Central memory CD8-positive, alpha-beta T cell (primary cell): ENCODE data around the gene ARHGEF35.
"Not testable (repeated sequence)": the region's sequence is repeated elsewhere in the genome, so short reads cannot be mapped to it uniquely, and the experiment has no call there.

Experiments used
- ATAC-seq: fragments of 150-1000 bp; cut with Tn5 transposase; replicated peaks from 2 replicates; pipeline ENCODE4 v1.10.0; 2022; ENCODE audit warnings: mild to moderate bottlenecking, moderate FRiP score, moderate number of reproducible peaks; ENCODE audit not compliant: poor library complexity, severe bottlenecking; ENCODE audit errors: extremely low read depth
- DNase-seq, 2 donors: peaks; one replicate each; pipeline ENCODE4 v3.0.0; 2021; ENCODE audit warnings: low spot score in 2 of 2
- H3K27ac Mint-ChIP-seq: one replicate; pipeline ENCODE4 v1.8.0; 2022; ENCODE audit warnings: low read depth, mild to moderate bottlenecking, moderate library complexity, mixed read lengths
- H3K27me3 Mint-ChIP-seq: one replicate; pipeline ENCODE4 v1.8.0; 2022; ENCODE audit warnings: mixed read lengths
- H3K36me3 Mint-ChIP-seq: one replicate; pipeline ENCODE4 v1.8.0; 2022; ENCODE audit warnings: mild to moderate bottlenecking, moderate library complexity, mixed read lengths; ENCODE audit not compliant: insufficient read depth
- H3K4me1 Mint-ChIP-seq: one replicate; pipeline ENCODE4 v1.8.0; 2022; ENCODE audit warnings: mixed read lengths
- H3K4me3 Mint-ChIP-seq: one replicate; pipeline ENCODE4 v1.8.0; 2022; ENCODE audit warnings: mild to moderate bottlenecking, moderate library complexity, mixed read lengths
- H3K9me3 Mint-ChIP-seq: one replicate; pipeline ENCODE4 v1.8.0; 2022; ENCODE audit warnings: mixed read lengths

The ARHGEF35 gene

GRCh38 chr7:144205306-144205705 lies 9.7 kb upstream of the ARHGEF35 start:
- DNase-seq, H3K27ac Mint-ChIP-seq, H3K9me3 Mint-ChIP-seq, H3K4me3 Mint-ChIP-seq, H3K4me1 Mint-ChIP-seq, ATAC-seq, H3K27me3 Mint-ChIP-seq, H3K36me3 Mint-ChIP-seq: not testable (repeated sequence)

- H3K9me3 Mint-ChIP-seq, H3K27me3 Mint-ChIP-seq, H3K27ac Mint-ChIP-seq, H3K4me3 Mint-ChIP-seq, DNase-seq, ATAC-seq, H3K4me1 Mint-ChIP-seq, H3K36me3 Mint-ChIP-seq: not testable (repeated sequence)
Measured at GRCh38 chr7:144203086-144203485, 7.5 kb upstream of the ARHGEF35 start.

- not testable (repeated sequence) for H3K4me1 Mint-ChIP-seq, H3K27me3 Mint-ChIP-seq, H3K36me3 Mint-ChIP-seq, H3K27ac Mint-ChIP-seq, H3K4me3 Mint-ChIP-seq, DNase-seq, H3K9me3 Mint-ChIP-seq
- ATAC-seq: peak; percentile 59
Measured at GRCh38 chr7:144201978-144202377, 6.3 kb upstream of the ARHGEF35 start.

GRCh38 chr7:144198934-144199333 lies 3.3 kb upstream of the ARHGEF35 start:
- not testable (repeated sequence) for DNase-seq, H3K4me1 Mint-ChIP-seq, H3K4me3 Mint-ChIP-seq, ATAC-seq, H3K36me3 Mint-ChIP-seq, H3K27ac Mint-ChIP-seq, H3K9me3 Mint-ChIP-seq, H3K27me3 Mint-ChIP-seq

DNA sequence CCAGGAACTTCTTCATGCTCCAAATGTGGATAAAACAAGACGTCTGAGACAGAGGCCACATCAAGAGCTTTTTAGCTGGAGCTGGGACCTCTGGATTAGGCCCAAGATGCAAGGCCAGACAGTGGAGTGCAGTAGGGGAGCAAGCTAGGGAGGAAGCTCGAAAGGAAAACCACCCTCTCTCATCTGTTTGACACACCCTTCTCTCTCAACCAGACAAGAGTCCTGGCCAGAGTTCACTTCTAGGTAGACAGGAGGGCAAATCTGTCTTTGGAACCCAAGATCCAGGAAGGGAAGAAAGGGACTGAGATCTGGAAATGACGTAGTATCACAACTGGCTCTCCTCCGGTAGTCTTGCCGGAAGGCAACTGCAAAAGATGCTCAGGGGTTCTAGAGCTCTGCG lies 1.2 kb downstream of the ARHGEF35 start:
- ATAC-seq, H3K27me3 Mint-ChIP-seq: not testable (repeated sequence)

DNA sequence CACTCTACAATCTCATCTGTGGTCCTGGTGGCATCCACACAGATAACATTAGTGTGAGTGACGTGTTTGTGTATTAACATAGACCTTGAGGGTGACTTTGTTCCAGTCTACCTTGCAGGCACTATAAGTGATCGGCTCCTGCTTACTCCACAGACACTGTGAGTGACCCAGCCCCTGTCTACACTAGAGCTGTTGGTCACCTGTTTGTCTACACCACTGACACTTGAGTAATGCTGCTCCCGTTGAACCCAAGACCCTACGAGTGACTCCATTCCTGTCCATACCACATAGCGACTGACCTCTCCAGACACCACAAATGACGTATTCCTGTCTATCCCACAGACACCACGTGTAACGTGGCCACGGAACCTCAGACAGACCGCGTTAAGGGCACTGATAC lies 1.9 kb downstream of the ARHGEF35 start:
- not testable (repeated sequence) for H3K9me3 Mint-ChIP-seq, H3K36me3 Mint-ChIP-seq, H3K27ac Mint-ChIP-seq, DNase-seq, H3K27me3 Mint-ChIP-seq, H3K4me1 Mint-ChIP-seq, H3K4me3 Mint-ChIP-seq
- ATAC-seq: peak; percentile 37

More for the DNA sequence above, 1.2 kb downstream of the ARHGEF35 start:
- H3K4me1 Mint-ChIP-seq, H3K4me3 Mint-ChIP-seq, H3K27ac Mint-ChIP-seq, H3K9me3 Mint-ChIP-seq, DNase-seq, H3K36me3 Mint-ChIP-seq: not testable (repeated sequence)

DNA sequence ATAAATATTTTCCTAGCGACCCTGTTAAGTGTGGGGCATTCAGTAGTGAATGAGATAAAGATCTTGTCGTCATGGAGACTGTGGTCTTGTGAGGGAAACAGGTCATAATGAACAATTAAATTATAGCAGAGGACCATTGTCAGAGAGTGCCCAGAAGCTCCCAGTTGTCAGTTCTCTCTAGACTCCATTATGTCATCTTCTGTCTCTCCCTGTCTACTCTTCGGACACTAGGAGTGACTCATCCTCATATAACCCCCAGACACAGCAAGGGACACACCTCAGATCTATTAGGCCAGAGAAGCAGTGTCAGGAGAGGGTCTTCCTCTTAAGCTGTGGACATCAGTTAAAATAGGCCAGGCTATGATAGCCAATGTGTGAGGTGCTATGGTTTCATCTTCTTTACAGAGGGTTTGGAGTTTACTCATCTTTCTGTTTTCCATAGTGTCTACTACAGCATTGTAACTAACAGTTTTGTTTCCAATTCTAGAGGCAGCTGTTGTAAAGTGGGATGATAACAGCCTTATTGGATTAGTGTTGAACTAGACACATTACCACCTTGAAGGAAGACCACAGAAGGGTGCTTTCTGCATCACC lies 7.0 kb downstream of the ARHGEF35 start:
- not testable (repeated sequence) for H3K27me3 Mint-ChIP-seq, H3K4me3 Mint-ChIP-seq, DNase-seq, H3K27ac Mint-ChIP-seq, H3K36me3 Mint-ChIP-seq, H3K9me3 Mint-ChIP-seq, H3K4me1 Mint-ChIP-seq
- ATAC-seq: peak; percentile 34

DNA sequence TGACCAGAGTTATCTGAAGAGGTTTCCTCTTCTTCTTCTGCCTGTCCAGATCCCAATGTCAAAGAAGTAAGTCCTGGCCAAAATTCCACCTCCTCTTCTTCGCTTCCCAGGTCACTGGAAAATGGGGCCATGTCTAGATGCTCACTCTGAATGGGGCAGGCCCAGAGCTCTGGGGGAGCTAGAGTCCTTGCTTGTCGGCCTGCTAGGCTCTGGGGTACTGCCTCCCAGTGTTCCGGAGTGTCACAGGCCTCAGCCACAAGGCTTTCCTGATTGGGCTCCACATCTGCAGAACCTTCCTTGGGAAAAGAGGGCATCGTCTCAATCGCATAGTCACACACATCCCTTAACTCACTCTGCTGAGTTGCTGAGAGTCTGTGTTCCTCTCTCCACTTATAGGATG lies 7.8 kb downstream of the ARHGEF35 start:
- not testable (repeated sequence) for ATAC-seq, H3K4me1 Mint-ChIP-seq, DNase-seq, H3K4me3 Mint-ChIP-seq, H3K27me3 Mint-ChIP-seq, H3K9me3 Mint-ChIP-seq, H3K27ac Mint-ChIP-seq, H3K36me3 Mint-ChIP-seq

DNA sequence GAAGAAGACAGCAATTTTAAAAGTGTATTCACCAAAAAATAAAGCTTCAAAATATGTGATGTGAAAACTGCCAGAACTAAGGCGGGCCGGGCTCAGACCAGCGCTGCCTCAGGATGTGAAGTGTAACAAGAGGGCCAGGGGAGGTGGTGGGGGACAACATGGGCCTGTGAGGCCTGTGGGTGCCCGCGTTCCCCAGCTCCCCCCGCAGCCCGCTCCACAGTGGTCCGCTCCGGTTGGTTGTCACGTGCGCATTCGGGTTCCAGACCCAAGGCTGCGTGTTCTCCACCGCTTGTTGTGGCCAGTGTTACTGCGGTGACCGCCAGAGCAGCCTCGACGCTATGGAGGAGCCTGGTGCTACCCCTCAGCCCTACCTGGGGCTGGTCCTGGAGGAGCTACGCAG lies 12.5 kb downstream of the ARHGEF35 start, which contains the start of gene CTAGE4:
CTAGE4 (plus strand) TSS at position 301 of the 400 bp plus-strand sequence; CDS start at position 339, 38 bp downstream.
- not testable (repeated sequence) for H3K36me3 Mint-ChIP-seq, ATAC-seq, H3K4me1 Mint-ChIP-seq, H3K9me3 Mint-ChIP-seq, H3K4me3 Mint-ChIP-seq, H3K27ac Mint-ChIP-seq, DNase-seq, H3K27me3 Mint-ChIP-seq

DNA sequence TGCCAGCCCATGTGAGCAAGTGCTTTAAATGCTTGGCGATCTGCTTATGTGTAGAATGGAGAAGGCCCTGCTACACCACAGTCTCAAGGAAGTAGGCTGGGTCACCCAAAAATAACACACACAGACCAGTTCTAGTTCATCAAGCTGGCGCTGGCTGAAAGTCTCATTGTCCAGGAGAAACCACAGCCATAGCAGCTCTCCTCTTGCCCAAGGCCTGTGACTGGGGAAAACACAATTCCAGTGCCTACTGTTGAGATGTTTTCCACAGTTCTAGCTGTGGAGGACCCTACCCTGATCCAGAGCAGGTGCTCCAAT lies 16.5 kb downstream of the ARHGEF35 start:
- H3K27ac Mint-ChIP-seq, DNase-seq, ATAC-seq, H3K4me3 Mint-ChIP-seq, H3K4me1 Mint-ChIP-seq, H3K9me3 Mint-ChIP-seq, H3K36me3 Mint-ChIP-seq: not testable (repeated sequence)
- H3K27me3 Mint-ChIP-seq: peaks cover 17% of the 10 kb centered on the region

DNA sequence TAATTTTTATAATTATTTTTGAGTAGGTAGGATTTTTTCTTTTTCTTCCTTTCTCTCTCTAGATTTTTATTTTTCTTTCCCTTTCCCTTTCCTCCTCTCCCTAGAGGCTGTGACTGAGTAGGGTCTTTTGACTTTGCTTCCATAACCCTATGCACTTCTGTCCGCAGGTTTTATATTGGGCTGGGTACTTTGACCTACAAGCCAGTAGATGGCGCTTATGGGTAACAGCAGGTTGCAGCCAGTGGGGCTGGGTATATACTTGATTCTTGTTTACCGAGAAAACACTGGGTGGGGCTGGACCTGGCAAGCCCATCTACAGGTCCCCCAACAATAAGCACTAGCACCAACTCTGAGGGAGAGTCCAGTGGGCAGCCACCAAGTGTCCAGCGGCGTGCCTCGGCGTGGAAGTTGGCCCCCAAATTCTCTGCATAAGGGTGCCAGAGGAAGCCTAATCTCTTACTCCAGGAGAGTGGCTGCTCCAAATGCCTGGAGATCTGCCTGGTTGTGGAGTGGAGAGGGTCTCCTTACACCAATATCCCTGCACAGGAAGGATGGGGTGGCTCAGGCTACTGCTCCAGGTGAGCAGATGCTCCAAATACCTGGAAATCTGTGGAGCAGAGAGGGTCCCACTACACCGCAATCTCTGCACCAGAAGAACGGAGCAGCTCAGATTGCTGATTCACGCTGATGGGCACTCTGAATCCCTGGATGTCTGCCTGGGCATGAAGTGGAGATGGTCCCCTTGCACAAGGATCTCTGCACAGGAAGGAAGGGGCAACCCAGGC lies 17.1 kb downstream of the ARHGEF35 start:
- peak; percentile 73 for ATAC-seq
- H3K4me1 Mint-ChIP-seq, H3K4me3 Mint-ChIP-seq, H3K36me3 Mint-ChIP-seq, DNase-seq, H3K9me3 Mint-ChIP-seq, H3K27ac Mint-ChIP-seq: not testable (repeated sequence)
- peaks cover 17% of the 10 kb centered on the region for H3K27me3 Mint-ChIP-seq

- H3K4me3 Mint-ChIP-seq: no peak overlapping the region
- no peaks in the 10 kb centered on the region for H3K36me3 Mint-ChIP-seq
- ATAC-seq: no peak
- H3K27ac Mint-ChIP-seq: no peak overlapping the region
- H3K9me3 Mint-ChIP-seq: no peaks in the 10 kb centered on the region
- no peak for DNase-seq
- H3K4me1 Mint-ChIP-seq: peaks cover 5% of the 10 kb centered on the region
- H3K27me3 Mint-ChIP-seq: peaks cover 23% of the 10 kb centered on the region
Measured at GRCh38 chr7:144174613-144175012, 21.0 kb downstream of the ARHGEF35 start.

DNA sequence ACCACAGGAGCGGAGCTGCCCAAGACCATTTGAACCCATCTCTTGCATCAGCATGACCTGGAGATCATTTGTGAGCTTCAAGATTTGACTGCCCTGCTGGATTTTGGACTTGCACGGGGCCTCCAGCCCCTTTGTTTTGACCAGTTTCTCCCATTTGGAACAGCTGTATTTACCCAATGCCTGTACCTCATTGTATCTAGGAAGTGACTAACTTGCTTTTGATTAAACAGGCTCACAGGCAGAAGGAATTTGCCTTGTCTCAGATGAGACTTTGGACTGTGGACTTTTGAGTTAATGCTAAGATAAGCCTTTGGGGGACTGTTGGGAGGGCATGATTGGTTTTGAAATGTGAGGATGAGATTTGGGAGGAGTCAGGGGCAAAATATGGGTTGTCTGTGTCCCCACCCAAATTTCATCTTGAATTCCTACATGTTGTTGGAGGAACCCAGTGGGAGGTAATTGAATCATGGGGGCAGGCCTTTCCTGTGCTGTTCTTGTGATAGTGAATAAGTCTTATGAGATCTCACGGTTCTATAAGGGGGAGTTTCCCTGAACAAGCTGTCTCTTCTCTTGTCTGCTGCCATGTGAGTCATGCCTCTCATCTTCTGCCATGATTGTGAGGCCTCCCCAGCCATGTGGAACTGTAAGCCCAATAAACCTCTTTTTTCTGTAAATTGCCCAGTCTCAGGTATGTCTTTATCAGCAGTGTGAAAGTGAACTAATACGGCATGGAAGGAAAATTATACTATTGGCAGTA lies 23.9 kb downstream of the ARHGEF35 start:
- H3K27me3 Mint-ChIP-seq, H3K27ac Mint-ChIP-seq, H3K36me3 Mint-ChIP-seq, H3K9me3 Mint-ChIP-seq, ATAC-seq, DNase-seq, H3K4me1 Mint-ChIP-seq, H3K4me3 Mint-ChIP-seq: not testable (repeated sequence)
